ENCODE data around the gene ANKRD53.

ANKRD53 gene

GRCh38 chr2:70957798-70958197, 20.6 kb upstream of the ANKRD53 start:
- H3K27ac ChIP-seq (ENCODE audit: low read length): no peak overlapping the region
- no peak overlapping the region for H3K4me2 ChIP-seq (ENCODE audit: low read depth, low read length)
- no peak for TF ChIP-seq EZH2 (optimal IDR thresholded peaks at IDR 0.05; ENCODE audit: low read depth, low read length)
- TF ChIP-seq EZH2phosphoT487 (IDR thresholded peaks at IDR 0.05; ENCODE audit: low read length): no peak
- no peak for TF ChIP-seq CTCF (IDR thresholded peaks at IDR 0.05; ENCODE audit: low read length)
- no peak overlapping the region for H3K4me3 ChIP-seq (ENCODE audit: low read length)
- no peak overlapping the region for H3K9ac ChIP-seq (ENCODE audit: low read length)
- H3K36me3 ChIP-seq (replicated peaks; ENCODE audit: insufficient read depth, low read length): no peaks in the 10 kb centered on the region
- no peaks in the 10 kb centered on the region for H3F3A ChIP-seq (ENCODE audit: insufficient read depth, low read length)
- no peaks in the 10 kb centered on the region for H3K4me1 ChIP-seq (ENCODE audit: low read length)
- no peaks in the 10 kb centered on the region for H3K9me3 ChIP-seq (replicated peaks; ENCODE audit: insufficient read depth, low read length)
- H3K9me2 ChIP-seq (replicated peaks; ENCODE audit: insufficient read depth, low read length): no peaks in the 10 kb centered on the region
- H4K20me1 ChIP-seq (ENCODE audit: insufficient read depth, low read length): no peaks in the 10 kb centered on the region
- H3K79me2 ChIP-seq (ENCODE audit: low read length): no peaks in the 10 kb centered on the region
- peaks cover 24% of the 10 kb centered on the region for H3K27me3 ChIP-seq (replicated peaks; ENCODE audit: insufficient read depth, low read length)
- DNase-seq: no peak
- H2AFZ ChIP-seq (ENCODE audit: low read length): no peak overlapping the region

GRCh38 chr2:70958759-70959158, 19.7 kb upstream of the ANKRD53 start:
- TF ChIP-seq EZH2phosphoT487 (IDR thresholded peaks at IDR 0.05; ENCODE audit: low read length): no peak
- no peak for TF ChIP-seq CTCF (IDR thresholded peaks at IDR 0.05; ENCODE audit: low read length)
- no peaks in the 10 kb centered on the region for H3K79me2 ChIP-seq (ENCODE audit: low read length)
- no peaks in the 10 kb centered on the region for H3K36me3 ChIP-seq (replicated peaks; ENCODE audit: insufficient read depth, low read length)
- H3K4me2 ChIP-seq (ENCODE audit: low read depth, low read length): no peak overlapping the region
- no peaks in the 10 kb centered on the region for H3K9me3 ChIP-seq (replicated peaks; ENCODE audit: insufficient read depth, low read length)
- no peak overlapping the region for H3K9ac ChIP-seq (ENCODE audit: low read length)
- no peak overlapping the region for H3K27ac ChIP-seq (ENCODE audit: low read length)
- no peaks in the 10 kb centered on the region for H3K4me1 ChIP-seq (ENCODE audit: low read length)
- H4K20me1 ChIP-seq (ENCODE audit: insufficient read depth, low read length): no peaks in the 10 kb centered on the region
- H3F3A ChIP-seq (ENCODE audit: insufficient read depth, low read length): no peaks in the 10 kb centered on the region
- H3K4me3 ChIP-seq (ENCODE audit: low read length): no peak overlapping the region
- no peaks in the 10 kb centered on the region for H3K9me2 ChIP-seq (replicated peaks; ENCODE audit: insufficient read depth, low read length)
- no peak overlapping the region for H2AFZ ChIP-seq (ENCODE audit: low read length)
- H3K27me3 ChIP-seq (replicated peaks; ENCODE audit: insufficient read depth, low read length): peaks cover 30% of the 10 kb centered on the region
- no peak for DNase-seq

- Histone ChIP-seq H3K4me3 (ENCODE audit: low read length) (no peak overlapping the region), H3K9me3 (replicated peaks; ENCODE audit: insufficient read depth, low read length) (no peaks in the 10 kb centered on the region), H3K4me2 (ENCODE audit: low read depth, low read length) (no peak overlapping the region), H3K9ac (ENCODE audit: low read length) (no peak overlapping the region), H3K36me3 (replicated peaks; ENCODE audit: insufficient read depth, low read length) (no peaks in the 10 kb centered on the region), H3K9me2 (replicated peaks; ENCODE audit: insufficient read depth, low read length) (no peaks in the 10 kb centered on the region), H3K27ac (ENCODE audit: low read length) (no peak overlapping the region), H3K27me3 (replicated peaks; ENCODE audit: insufficient read depth, low read length) (peaks cover 35% of the 10 kb centered on the region), H3F3A (ENCODE audit: insufficient read depth, low read length) (no peaks in the 10 kb centered on the region), H2AFZ (ENCODE audit: low read length) (no peak overlapping the region), H3K4me1 (ENCODE audit: low read length) (no peaks in the 10 kb centered on the region), H3K79me2 (ENCODE audit: low read length) (no peaks in the 10 kb centered on the region), H4K20me1 (ENCODE audit: insufficient read depth, low read length) (no peaks in the 10 kb centered on the region)
- no peak for DNase-seq
- no peak for TF ChIP-seq EZH2phosphoT487 (IDR thresholded peaks at IDR 0.05; ENCODE audit: low read length)
- no peak for TF ChIP-seq CTCF (IDR thresholded peaks at IDR 0.05; ENCODE audit: low read length)
- no peak for TF ChIP-seq EZH2 (optimal IDR thresholded peaks at IDR 0.05; ENCODE audit: low read depth, low read length)
Measured at GRCh38 chr2:70959271-70959761, 19.1 kb upstream of the ANKRD53 start.

Data from MM.1S (cell line).